Left lung (tissue), 10 donors: ENCODE measurements around the gene KRT80. TPM values are rescaled to one million over a fixed set of nuclear protein-coding genes. Genes with fewer than 3 reads are reported as not detected.

Source experiments
- ATAC-seq: fragments of 200-7000 bp; cut with Tn5 transposase; one replicate; pipeline ENCODE4 v1.9.1; 2020; ENCODE audit warnings: moderate library complexity
- DNase-seq, 4 donors: peaks; one replicate each; pipeline ENCODE4 v3.0.0-alpha.2; 2013 to 2020
- H3K27ac ChIP-seq, 2 donors: fragments of 200-600 bp; sonication (generic) in 1 of 2; one replicate each; pipeline versions ENCODE4 v1.5.0 to v1.8.0; 2020 to 2021
- H3K27me3 ChIP-seq, 2 donors: fragments of 200-600 bp; sonication (generic) in 1 of 2; one replicate each; pipeline versions ENCODE4 v1.5.0 to v1.8.0; 2020 to 2021
- H3K36me3 ChIP-seq, 2 donors: fragments of 200-600 bp; sonication (generic) in 1 of 2; one replicate each; pipeline versions ENCODE4 v1.5.0 to v1.8.0; 2020 to 2021
- H3K4me1 ChIP-seq, 2 donors: fragments of 200-600 bp; one replicate each; pipeline ENCODE4 v1.8.0; 2021
- H3K4me3 ChIP-seq, 2 donors: fragments of 200-600 bp; sonication (generic) in 1 of 2; one replicate each; pipeline versions ENCODE4 v1.5.0 to v1.8.0; 2020 to 2021; ENCODE audit warnings: mild to moderate bottlenecking in 1 of 2
- H3K9me3 ChIP-seq, 2 donors: fragments of 200-600 bp; sonication (generic) in 1 of 2; one replicate each; pipeline versions ENCODE4 v1.5.0 to v1.8.0; 2020 to 2021
- CTCF ChIP-seq, 2 donors: fragments of 200-600 bp; sonication (generic) in 1 of 2; IDR thresholded peaks; one replicate each; pipeline versions ENCODE4 v1.5.0 to v1.8.0; 2021; ENCODE audit warnings: antibody characterized with exemption in 2 of 2
- intact Hi-C, 2 donors: fragments of 100-400 bp; cut with DNase I; formaldehyde crosslinking; loops; one replicate each; pipeline versions ENCODE4 v1.11.2 to v1.14.2; 2022
- polyA plus RNA-seq, 6 donors: library from polyadenylated mRNA; unstranded; fragments of 120-200 nt; gene quantifications; one replicate each; pipeline ENCODE4 v1.2.1, GENCODE V29; 2013; ENCODE audit not compliant: insufficient read length in 6 of 6
- total RNA-seq, 2 donors: library from RNA; stranded (reverse); fragmentation: NEBNext Ultra II Directional; extraction: Animal tissue kit (Norgen Biotek cat#: 25700); gene quantifications; one replicate each; pipeline ENCODE4 v1.2.1, GENCODE V29; 2021
- donor health status: DM: no; HTN: yes; CAD: no.
- donor health status: DM: no; HTN: no; CAD: no.

Gene KRT80
- total and polyA plus RNA-seq, 8 donors: 0.59 to 30.1 (median 0.93) TPM

DNA sequence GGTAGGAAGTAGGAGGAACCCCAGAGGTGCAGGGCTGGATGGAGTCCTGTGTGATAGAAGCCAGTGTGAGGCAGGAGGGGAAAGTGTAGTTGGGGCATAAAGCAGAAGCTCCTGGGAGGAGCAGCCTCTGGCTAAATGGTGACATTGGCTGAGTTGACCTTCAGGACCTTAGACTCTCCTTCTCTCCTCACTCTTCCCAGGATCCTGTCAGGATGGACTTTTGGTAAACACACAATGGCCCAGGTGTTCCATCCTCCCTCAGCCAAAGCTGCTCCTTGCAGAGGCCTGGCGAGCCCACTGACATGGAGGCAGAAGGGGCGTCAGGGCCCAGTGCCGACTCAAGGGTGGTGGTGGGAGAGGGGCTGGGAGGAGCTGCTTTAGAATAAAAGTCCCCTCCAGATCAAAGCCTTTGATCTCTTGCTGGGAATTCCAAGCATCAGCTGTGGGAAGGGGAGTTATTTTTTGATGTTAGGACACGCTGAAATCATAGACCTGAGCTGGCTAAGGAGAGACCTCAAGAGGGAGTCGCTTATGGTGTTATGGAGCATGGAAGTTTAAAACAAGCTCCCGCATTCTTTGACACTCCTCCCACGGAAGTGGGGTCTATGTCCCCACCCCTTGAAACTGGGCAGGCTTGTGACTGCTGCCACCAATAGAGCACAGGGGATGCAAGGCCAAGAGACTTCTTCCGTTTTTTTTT is 68.2 kb downstream of the KRT80 start:
- DNase-seq: no peak
- Histone ChIP-seq H3K9me3 (no peaks in the 10 kb centered on the region), H3K36me3 (no peaks in the 10 kb centered on the region), H3K27ac (no peak overlapping the region), H3K4me3 (no peak overlapping the region), H3K27me3 (peaks cover 0 to 45% of the 10 kb centered on the region in 2 donors), H3K4me1 (peaks cover 0 to 28% of the 10 kb centered on the region in 2 donors)
- ATAC-seq: no peak
- no peak for TF ChIP-seq CTCF (IDR thresholded peaks at IDR 0.05)
- intact Hi-C loops: loop anchor here in 1 of 2 donors (10.0 kb wide), 1 partner anchor 99 kb away; no protein-coding TSS in a partner anchor

DNA sequence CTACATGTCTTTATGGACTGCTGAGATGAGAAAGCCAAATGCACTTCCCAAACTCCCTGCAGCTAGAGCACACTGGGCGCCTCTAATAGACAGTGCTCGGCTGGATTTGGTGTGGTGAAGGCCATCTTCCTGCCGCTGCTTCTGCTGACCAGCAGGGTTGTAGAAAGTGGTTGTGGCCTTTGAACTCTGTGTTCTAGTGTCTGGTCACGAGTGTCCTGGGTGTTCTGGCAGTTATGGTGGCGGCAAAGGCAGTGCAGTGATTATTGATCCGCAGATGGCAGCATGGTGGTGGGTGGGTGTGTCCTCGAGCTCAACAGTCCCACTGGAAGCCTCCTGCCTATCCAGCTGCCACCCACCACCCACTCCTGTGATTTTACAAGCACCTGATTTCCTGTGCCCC is 68.9 kb downstream of the KRT80 start:
- no peak overlapping the region for H3K27ac ChIP-seq
- H3K36me3 ChIP-seq: no peaks in the 10 kb centered on the region
- peaks cover 0 to 28% of the 10 kb centered on the region in 2 donors for H3K4me1 ChIP-seq
- DNase-seq (no peak), ATAC-seq (no peak)
- TF ChIP-seq CTCF (IDR thresholded peaks at IDR 0.05): no peak
- no peaks in the 10 kb centered on the region for H3K9me3 ChIP-seq
- intact Hi-C loops: loop anchor here in 1 of 2 donors (10.0 kb wide), 1 partner anchor 98 kb away; no protein-coding TSS in a partner anchor
- peaks cover 0 to 45% of the 10 kb centered on the region in 2 donors for H3K27me3 ChIP-seq
- no peak overlapping the region for H3K4me3 ChIP-seq

- DNase-seq: no peak
- intact Hi-C loops: loop anchor here in 1 of 2 donors (10.0 kb wide), 1 partner anchor 98 kb away; no protein-coding TSS in a partner anchor
- Histone ChIP-seq H3K9me3 (no peaks in the 10 kb centered on the region), H3K36me3 (no peaks in the 10 kb centered on the region), H3K27ac (no peak overlapping the region), H3K4me3 (no peak overlapping the region), H3K27me3 (peaks cover 0 to 45% of the 10 kb centered on the region in 2 donors), H3K4me1 (peaks cover 0 to 28% of the 10 kb centered on the region in 2 donors)
- TF ChIP-seq CTCF (IDR thresholded peaks at IDR 0.05): no peak
- ATAC-seq: no peak
Measured at GRCh38 chr12:52122540-52122871, 69.3 kb downstream of the KRT80 start.

DNA sequence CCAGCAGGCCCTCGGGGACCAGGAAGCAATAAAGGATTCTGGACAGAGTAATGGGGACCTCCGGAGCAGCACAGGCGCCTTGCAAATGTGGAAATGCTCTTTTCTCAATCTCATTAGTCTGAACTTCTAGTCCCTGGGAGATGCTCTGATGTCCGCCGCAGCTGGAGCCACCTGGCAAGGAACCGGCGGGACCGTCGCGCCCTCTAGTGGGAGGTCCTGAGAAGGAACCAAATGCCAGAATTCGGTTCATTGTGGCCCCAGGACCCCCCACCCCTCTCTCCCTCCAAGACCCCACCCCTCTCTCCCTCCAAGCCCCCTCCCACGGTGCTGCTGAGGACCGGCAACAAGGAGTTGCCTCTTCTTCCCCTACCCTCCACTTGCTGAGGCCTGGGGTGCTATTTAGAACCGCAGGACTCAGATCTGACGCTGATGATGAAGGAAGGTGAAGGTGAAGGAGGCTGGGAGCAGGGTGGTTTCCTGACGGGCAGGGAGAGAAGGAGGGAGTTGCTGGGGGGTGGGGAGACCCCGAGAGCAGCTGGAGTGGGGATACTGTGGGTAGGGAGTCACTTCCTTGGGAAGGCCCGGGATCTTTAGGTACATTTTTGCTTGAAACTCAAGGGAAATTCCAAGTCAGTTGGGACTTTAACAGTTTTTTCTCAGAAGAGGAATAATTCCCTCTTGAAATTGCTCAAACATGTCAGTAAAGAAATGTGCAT is 69.8 kb downstream of the KRT80 start:
- DNase-seq (peak in 3 of 4 donors; percentile 73 to 90 (median 90)), ATAC-seq (peak; percentile 65)
- no peak overlapping the region for H3K4me3 ChIP-seq
- peak; percentile 62 to 64 for TF ChIP-seq CTCF (IDR thresholded peaks at IDR 0.05)
- intact Hi-C loops: loop anchor here in 1 of 2 donors (10.0 kb wide), 1 partner anchor 97 kb away; no protein-coding TSS in a partner anchor
- peaks cover 0 to 28% of the 10 kb centered on the region in 2 donors for H3K4me1 ChIP-seq
- H3K9me3 ChIP-seq: no peaks in the 10 kb centered on the region
- H3K27ac ChIP-seq: no peak overlapping the region
- H3K36me3 ChIP-seq: no peaks in the 10 kb centered on the region
- peaks cover 0 to 41% of the 10 kb centered on the region in 2 donors for H3K27me3 ChIP-seq
